ENCODE results near the gene SORCS2. TPM values are rescaled to one million over a fixed set of nuclear protein-coding genes. Genes with fewer than 3 reads are reported as not detected.

The SORCS2 gene
- polyA plus RNA-seq, 1 donor = 8.5 TPM

DNA sequence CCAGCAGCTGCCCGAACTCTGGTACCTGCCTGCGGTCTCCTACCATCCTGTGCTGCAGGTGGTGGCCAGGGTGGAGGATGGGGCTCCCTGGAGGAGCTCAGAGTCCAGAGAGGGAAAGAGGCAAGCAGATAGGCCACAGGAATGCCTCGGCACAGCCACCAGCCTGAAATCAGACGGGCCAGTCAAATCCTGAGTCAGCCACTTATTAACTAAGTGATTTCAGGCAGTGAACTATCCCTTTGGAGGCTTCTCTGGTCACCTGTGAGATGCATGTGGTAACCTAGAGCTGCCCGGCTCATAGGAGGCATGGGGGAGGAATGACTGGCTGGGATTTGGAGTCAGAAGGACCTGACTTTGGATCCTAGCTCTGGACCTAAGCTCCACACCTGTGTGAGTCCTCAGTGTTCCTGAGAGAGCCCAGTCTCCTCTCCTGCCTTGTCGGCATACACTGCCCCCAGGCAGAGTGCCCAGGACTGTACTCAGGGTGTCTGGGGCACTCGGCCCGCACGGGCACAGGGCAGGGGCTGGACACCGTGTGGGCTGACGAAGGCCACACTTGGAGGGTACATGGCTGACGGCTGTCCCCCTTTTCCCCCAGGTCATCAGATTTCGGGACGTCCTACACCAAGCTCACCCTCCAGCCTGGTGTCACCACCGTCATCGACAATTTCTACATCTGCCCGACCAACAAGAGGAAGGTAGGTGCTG is 338.7 kb downstream of the SORCS2 start:
- DNase-seq = no peak

DNA sequence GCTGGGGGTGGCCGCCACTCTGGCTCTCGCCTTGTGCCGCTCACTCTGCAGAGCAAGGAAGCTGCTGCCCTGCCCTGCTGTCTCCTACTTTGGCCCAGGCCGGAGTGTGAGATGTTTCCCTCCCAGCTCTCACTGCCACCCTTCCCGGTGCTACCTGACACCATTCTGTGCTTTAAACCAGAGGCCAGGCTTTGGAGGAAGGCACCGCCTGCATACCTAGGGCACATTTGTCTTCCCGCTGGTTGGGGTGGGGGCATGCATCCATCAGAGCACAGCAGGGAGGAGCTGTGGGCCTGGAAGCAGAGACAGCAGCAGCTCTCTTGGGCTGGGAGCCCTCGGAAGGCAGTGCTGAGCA is 339.3 kb downstream of the SORCS2 start:
- DNase-seq = no peak

DNA sequence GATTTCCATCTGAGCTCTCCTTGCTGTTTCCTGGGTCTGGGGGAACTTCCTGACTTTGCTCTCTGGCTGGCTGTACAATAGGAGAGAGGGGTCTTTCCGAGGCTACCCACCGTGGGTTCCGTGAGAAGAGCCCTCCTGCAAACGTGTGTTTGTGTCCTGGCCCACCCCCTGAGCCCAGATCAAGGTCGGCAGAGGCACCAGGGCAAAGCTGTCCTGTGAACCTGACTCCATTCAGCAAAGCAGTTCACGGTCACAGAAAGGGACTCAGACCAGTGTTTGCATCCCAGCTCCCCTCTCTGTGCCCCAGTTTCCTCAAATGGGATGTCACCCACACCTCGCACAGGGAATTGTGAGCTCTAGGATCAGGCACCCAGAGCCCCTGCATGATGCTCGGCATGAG is 339.7 kb downstream of the SORCS2 start:
- no peak for DNase-seq

DNA sequence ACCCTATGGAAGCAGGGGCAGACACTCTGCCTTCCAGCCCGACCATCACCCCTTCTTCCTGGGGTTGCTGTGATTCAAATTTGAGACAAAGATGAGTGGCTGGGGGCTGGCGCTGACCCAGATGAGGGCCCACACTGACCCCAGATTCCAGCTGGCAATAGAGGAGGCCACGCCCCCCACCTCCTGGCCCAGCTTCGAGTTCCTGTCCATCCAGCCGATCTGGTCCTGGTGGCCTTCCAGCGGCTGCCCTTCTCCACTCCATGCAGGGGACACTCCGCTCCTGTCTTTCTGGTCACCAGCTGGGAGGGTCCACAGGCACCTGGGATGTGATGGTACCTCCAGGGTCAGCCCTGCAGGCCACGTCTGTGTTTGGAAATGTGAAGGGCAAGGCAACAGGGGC is 340.9 kb downstream of the SORCS2 start:
- DNase-seq = no peak

DNA sequence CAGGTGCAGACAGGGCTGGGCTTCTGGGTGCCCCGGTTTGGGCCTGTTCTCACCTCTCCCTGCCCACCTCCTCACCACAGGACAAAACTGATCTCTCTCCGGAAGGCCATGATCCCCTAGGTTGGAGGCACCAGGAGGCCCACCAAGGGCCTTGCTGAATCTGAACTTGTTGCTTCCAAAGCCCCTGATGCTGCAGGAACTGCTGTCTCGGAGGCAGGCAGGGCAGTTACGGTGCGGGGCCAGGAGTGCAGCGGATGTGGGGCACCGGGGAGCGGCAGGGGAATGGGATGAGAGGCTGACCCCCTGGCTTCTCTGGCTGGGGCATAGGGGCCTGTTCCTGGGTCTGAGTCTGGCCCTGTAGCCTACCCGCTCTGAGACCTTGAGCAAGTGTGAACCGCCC is 342.8 kb downstream of the SORCS2 start:
- no peak for DNase-seq

DNA sequence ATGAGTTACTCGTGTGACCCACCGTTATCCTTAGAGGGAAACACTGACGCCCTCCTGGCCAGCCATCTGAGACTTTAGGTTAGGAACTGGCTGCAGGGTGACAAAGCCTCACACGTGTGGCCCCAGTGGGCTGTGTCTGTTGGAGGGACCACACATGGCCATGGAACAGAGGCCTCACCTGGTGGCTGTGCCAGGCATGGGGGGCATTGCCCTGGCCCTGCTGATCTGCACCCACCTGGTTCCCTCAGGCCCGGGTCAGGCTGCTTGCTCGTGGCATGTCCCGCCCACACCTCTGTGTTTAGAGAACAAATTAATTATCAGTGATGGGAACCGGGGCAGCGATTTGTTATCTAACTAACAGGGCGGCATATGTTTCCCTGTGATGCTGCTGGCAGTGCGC is 343.3 kb downstream of the SORCS2 start:
- DNase-seq = no peak

DNA sequence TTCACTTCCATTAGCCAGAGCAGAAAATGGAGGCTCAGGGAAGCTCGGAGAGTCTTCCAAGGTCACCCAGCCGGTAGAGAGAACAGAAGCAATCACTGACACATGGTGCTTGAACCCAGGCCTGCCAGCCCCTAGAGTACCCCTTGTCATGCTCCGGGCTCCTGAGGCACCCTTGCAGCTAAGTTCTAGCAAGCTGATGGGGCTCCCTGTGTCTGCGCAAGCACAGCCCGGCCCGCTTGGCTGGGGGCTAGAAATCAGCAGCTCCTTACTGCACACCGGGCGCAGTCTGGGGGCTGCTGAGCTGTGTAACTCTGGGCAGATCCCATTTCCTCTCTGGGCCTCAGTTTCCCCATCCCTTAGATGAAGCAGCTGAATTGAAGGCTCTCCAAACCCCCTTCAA is 344.5 kb downstream of the SORCS2 start:
- no peak for DNase-seq

DNA sequence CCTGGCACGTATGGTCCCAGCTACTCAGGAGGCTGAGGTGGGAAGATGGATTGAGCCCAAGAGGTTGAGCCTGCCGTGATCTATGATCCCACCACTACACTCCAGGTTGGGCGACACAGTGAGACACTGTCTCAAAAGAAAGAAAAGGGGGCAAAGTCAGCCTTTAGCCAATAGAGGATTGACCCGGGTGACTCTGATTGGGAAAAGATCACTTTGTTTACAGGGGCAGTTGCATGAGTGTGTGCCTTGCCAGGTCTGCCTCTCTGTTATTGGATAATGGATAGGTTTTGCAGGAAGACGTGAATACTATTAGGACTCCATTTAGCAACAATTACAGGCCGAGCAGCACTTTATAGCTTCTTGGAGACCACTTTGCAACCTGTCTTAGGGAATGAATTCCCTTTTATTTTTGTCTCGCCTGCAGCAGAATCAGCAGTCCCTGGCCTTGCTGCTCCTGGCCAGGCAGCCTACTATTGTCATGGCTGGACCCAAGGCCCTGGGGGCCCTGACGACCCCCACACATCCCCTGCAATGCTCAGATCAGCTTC is 345.6 kb downstream of the SORCS2 start:
- DNase-seq = no peak

DNA sequence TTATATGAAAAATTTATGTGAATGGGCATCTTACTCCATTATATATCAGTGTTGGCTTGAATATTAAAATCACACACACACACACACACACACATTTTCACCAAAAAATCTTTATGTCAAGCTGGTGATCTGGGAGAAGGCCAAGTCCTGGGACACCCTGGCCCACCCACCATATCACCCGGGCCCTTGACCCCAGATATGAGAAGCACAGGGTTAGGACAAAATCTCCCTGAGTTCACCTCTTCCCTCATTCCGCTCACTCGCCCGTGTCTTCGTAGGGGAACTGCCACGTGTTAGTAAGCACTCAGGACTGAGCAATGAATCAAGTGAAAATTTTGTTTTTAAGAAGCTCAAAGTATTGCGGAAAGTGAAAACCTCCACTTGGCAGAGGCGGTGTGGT is 346.2 kb downstream of the SORCS2 start:
- no peak for DNase-seq

DNA sequence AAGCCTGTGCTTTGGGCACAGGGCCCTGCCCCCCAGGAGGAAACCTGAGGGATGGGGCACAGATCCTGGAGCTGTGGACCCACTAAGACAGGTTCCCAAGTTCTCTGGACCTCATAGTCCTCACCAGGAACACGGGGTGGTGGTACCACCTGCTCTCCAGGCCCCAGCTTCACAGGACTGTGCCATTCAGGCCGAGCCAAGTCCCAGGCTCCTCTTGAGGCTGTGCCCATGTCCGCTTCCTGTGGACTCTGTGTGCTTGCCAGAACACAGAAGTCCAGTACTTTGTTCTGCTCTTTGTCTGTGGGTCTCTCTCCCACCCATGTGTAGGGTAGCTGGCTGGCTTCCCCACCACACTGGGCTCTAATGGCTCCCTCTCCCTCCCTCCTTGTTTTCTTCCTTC is 346.8 kb downstream of the SORCS2 start:
- DNase-seq = no peak

DNA sequence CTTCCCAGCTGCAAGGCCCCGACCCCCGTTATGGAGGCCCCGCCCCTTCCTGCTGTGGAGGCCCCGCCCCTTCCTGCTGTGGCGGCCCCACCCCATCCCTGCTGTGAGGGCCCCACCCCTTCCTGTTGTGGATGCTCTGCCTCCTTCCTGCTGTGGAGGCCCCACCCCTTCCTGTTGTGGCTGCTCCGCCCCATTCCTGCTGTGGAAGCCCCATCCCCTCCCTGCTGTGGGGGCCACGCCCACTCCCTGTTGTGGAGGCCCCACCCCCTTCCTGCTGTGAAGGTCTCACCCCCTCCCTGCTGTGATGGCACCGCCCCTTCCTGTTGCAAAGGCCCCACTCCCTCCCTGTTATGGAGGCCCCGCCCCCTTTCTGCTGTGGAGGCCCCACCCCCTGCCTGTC is 347.3 kb downstream of the SORCS2 start:
- DNase-seq = no peak

DNA sequence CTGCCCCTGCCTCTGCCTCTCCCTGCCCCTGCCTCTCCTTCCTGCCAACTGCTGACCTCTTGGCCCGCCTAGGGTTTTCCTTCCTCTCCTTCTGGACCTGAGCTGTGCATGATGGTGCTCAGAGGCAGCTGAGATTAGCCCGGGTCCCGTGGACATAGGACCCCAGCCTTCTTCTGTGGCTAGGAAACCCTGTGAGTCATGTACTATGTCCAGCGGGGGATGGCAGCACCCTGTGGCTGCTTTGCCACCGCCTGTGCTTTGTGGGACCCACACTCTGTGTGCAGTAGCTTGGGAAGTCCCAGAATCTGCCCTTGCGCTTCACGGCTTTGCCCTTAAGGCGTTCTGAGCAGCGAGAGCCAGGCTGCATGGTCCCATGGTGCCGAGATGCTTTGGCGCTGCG is 347.9 kb downstream of the SORCS2 start:
- DNase-seq = no peak

DNA sequence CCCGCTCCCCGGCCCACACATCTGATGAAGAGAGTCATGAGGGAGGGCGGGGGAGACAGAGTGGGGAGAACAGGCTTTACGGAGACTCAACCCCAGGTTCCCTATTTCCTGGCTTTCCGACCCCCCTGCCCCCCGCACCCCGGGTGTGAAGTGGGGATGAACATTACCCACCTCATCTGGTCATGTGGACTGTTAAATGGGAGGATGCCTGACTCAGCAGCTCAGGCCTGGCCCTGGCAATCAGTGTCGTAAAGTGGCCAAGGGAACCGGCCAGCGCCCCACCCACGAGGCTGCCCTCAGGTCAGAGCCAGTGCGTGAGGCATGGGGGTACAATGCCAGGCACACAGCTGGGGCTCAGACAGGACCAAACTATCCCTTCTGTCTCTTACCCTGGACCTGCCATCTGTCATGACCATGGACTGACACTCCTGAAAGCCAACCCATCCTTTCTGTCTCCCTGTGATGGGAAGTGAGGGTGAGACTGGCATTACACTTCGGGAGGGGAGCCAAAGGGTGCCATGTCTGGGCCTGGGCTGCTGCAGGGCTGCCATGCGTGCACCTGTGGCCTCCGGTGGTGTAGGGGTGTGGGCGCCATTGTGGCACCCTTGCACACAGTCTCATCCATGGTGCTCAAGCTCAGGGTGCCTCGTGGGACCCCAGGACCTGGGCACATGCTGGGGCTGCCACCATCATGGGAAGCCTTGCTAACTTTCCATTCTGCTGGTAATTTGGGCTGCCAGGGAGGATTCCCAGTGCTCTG is 348.5 kb downstream of the SORCS2 start:
- no peak for DNase-seq

DNA sequence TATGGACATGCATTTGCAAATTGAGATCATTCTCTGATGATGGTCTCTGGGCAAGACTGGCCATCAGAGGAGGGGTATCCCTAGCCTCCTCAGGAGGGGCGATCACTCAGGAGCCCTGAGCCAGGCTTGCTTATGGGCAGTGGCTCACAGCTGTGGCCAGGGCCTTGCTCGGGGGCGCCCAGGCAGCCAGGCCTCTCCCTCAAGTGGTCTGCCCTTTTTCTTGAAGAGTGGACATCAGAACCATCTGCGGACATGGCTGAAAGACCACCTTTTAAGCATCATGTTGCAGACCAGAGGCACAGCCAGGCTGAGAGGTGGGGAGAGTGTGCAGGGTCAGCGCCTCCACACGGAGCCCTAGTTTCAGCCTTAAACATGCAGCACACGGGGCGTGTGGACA is 349.1 kb downstream of the SORCS2 start:
- DNase-seq = no peak

DNA sequence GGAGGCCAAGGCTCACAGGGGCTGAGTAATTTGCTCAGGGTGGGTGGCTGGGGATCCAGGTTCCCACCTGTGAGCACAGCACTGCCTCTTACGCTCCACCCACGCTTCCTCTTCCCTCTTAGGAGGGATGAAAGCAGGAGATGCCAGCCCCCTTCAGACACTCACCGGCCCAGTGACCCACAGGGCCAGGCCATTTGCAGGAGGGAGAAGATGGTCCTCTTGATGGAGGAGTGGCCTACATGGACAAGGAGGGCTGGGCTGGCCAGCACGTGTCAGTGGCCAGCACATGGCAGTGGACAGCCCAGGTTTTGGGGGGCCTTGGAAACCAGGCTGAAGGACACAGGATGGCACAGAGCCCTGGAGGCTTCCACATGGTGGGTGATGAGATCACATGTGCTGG is 350.4 kb downstream of the SORCS2 start:
- DNase-seq = no peak

DNA sequence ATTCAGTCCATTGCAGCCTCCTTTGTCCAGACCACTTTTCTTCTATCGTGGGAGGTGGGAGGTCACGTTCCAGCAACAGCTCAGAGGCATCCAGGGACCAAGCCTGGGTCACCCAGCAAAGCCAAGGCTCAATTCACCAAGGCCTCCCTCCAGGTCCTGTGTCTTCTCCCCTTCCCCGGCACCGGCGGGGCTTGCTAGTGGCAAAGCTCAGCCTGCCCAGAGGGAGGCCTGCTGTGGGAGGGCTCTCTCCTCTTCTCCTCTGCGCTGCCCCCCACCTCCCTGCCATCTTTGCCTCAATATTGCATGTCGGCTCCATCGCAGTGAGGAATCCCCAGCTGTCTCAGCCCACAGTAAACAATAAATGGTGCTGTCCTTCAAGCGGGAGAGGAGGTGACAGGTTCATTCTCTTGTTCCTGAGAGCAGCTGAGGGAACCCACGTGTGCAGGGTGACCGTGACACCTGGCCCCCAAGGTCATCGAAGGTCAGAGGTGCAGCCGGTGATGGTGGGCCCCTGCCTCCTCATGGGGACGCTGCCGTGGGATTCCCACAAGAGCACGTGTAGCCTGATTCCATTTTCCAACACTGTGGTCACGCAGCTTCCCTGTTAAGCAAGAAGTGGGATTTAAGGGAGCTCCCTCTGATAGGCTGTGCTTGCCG is 353.9 kb downstream of the SORCS2 start:
- DNase-seq = no peak

DNA sequence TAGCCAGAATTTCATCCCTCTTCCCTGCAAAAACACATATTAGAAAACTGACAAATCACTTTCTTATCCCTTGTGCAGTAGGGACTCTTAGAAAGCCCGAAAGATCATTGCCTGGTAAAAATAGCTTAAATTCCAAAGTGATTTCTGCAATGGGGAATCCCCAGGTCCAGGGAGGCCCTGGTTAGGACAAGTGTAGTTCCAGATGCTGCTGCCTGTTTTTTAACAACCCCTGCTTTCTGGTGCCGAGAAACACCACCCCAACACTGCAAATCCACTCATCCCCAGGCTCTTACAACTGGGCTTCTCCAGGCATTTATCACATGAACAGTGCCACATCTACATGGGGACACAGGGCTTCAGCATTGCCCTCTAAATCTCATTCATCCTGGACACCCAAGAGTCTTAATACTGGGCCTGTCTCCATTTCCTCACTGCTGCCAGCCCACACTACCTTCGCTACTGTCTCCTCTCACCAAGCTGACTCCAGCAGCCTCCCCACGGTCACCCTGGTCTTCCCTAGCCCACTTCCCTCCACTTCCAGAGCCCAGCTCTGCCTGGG is 354.6 kb downstream of the SORCS2 start:
- DNase-seq = no peak

DNA sequence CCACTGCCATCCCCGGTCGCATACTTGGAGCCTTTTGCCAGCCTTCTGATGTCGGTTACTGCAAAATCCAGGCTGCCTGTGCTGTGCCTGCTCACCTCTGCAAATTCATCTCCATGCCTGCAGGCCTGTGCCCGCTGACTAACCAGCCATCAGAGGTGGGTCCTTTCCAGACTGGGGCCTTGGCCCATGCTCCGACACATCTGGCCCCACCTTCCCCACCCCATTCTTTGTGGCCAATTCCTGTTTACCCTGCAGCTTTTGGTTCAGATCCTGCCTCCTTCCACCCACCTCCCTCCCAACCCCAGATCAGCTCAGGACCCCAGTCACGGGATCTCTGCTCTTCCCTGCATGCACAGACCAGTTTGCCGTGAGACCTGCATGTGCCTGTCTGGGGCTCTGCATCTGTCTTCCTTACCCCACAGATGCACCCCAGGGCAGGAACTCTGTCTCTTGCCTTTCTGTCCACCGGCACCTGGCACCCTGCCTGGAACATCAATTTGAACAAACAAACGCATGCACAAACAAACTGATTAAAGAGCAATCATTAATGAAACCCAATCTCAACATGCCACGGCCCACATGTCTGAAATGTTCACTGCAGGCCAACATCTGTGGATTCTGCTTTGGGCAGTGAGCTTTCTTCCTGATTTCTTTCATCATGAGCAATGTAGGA is 355.2 kb downstream of the SORCS2 start:
- DNase-seq = no peak

DNA sequence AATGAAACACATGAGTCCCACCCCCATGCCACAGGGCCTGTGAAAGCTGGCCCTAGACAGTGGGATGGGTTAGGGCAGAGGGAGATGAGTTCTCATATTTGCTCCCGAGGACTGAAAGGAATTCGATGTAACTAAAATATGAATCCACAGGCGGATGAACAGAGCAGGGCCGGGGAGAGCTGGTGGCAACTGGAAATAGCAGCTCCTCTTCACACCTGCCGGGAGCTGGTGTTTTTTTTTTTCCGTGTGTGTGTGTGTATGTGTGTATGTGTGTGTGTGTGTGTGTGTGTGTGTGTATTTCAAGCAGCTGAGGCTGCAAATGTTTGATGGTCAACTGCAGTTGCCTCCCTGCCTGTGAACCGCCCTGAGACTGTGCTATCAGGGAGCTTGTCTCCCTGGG is 357.5 kb downstream of the SORCS2 start:
- DNase-seq = no peak

DNA sequence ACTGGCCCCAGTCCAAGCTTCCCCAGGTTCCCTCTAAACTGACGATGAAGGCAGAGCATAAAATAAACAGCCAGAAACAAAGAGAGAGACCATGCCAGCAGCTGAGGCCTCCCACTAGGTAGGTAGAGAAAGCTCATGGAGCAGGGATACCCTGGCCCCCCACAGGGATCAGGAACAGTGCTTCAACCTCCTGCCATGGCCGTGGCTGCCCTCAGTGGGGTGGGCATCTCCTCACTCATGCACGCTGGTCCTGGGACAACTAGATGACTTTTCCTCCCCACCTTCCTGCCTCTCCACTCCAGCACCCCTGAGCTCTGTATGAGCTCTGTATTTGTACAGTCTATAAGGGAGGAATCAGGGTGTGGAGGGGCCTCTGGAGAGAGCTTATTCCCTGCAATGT is 360.1 kb downstream of the SORCS2 start:
- no peak for DNase-seq

DNA sequence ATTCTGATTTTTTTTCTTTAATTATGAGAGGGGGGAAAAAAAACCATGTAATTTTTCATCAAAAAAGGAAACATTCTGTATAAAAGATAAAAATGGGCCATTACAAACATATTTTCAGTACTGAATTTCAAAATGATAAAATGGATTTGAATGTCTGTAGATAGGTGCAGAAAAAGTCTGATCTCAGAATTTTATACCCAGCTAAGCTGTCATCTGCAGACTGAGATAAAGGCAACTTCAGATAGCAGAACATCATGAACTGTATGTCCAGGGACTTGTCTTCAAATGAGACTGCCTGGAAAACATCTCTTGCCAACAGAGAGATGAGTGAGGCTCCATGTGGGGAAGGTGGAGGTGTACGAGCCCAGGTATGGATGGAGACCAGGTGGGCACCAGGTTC is 360.9 kb downstream of the SORCS2 start:
- DNase-seq = no peak

DNA sequence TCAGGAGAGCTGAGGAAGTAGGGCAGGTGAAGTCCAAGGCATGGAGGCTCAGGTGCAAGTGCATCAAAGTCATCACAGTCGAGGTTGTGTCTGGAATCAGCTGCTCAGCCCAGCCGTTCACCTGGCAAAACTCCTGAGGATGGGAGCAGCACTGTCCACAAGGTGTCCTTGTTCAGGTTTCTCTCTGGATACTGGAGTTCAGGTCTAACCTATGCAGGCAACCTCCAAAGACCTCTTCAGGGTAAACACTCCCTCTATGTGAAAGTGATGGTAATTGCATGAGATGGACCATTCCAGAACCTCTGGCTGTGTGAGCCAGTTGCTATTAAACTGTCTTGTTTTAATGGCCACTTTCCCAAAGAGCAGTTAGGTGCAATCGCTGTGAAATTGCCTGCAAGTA is 362.6 kb downstream of the SORCS2 start:
- no peak for DNase-seq
